CD4-positive, alpha-beta T cell treated with Interleukin-4 for 4 hours (primary cell): ENCODE data around the gene EPS8L3.

Experiments used
- DNase-seq: peaks from one replicate; pipeline ENCODE4 v3.0.0-alpha.2; 2020

EPS8L3 gene

GRCh38 chr1:109793089-109793485, 29.4 kb upstream of the EPS8L3 start:
- no peak for DNase-seq

- DNase-seq = no peak
Measured at GRCh38 chr1:109792056-109792831, 28.5 kb upstream of the EPS8L3 start.

DNA sequence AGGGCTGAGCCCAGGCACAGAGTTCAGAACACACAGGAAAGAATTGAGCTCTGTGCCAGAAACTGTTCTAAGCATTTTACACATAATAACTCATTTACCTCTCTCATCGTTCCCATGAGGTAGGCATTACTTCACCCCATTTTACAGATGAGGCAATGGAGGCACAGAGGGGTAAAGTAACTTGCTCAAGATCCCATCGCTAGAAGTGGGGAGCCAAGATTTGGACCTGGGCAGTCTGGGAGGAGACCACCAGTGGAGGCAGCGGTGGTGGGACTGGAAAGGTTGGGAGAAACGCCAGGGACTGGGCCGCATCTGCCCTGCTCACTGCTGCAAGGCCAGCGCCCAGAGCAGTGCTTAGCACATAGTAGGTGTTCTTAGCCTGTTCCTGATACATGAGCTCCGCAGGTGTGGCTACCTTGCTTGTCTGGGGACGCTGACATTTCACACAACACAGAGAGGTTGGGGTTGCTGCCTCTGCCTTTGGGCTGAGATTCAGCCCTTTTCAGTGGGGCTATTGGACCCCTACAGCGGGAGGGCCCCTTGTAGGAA, 27.8 kb upstream of the EPS8L3 start:
- no peak for DNase-seq

GRCh38 chr1:109790735-109791494, 27.2 kb upstream of the EPS8L3 start:
- DNase-seq = peak; percentile 86

DNA sequence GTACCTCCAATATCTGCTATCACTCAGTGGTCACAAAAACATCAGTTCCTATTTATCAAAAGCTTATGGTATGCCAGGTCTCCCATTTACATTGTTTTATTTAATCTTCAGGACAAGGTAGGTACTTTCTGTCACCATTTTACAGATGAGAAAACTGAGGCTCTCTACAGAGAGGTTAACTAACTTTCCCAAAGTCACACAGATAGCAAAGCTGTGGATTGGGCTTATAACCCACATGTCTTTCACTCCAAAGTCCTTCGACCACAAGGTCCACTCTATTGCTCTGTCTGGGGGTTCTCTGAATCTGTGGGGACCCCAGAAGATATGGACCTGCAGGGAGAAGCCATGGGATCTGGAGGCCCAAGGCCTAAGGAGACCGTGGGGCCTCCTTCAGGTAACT, 26.6 kb upstream of the EPS8L3 start:
- no peak for DNase-seq

GRCh38 chr1:109789551-109790180, 25.9 kb upstream of the EPS8L3 start:
- no peak for DNase-seq

DNA sequence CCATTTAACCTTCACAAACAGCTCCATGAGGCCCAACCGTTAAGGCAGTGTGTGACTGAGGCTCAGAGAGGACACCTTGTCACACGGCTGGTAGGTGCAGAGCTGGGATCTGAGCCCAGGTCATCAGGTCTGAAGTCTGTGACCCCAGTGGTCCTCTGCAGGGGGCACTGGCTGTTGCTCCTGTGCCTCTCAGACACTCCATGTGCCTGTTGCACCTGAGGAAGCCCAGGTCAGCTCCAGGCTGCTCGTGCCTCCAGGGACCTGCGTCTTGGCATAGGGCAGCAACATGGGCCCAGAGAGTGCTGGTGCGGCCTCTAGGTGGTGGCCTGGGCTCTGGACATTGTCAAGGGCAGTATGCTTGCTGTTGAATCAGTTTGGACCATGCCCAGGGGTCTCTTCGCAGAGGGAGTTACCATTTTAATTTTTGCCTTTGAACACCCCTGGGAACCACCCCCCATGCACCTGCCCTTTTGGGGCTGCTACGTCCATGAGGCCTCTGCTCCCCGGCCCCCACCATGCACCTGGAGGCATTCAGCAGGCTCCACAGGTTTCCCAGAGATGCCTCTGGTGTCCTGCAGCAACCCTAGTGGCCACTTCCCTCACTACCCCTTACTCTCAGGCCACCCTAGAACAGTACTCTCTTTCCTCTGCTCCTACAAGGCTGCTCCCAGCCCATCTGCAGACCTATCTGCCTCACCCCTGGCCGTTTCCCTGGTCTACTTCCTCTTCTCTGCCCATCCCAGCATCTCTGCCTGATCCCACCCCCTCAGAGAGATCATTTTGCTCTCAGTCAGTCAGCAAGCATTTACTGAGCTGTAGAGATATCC, 25.2 kb upstream of the EPS8L3 start:
- no peak for DNase-seq

GRCh38 chr1:109787845-109788601, 24.3 kb upstream of the EPS8L3 start:
- no peak for DNase-seq

DNA sequence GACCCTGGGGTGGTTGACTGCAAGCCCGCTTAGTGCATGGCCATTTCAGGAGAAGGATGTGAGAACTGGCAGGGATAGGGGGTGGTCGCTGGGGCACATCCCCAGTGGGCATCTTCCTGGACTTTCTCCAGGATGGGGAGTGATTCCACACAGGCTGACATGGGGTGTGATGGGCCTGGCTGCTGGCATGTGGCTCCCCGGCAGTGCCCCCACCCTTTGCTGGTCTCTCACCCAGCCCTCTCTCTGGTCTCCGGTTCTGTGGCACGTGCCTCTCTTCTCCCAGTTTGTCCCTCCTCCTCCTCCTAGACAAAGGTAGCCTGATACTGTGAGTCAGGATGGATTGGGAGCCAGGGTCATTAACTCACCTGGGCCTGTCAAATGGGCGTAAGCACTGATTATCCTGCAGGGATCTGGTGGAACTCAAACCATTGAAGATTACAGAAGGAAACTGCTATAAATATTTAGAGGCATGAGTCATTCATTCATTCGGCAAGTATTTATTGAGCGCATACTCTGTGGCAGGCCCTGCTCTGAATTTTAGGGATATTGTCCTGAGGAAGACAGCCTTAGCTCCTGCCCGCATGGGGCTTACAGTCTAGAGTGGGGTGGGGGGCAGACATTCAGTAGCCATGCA, 23.6 kb upstream of the EPS8L3 start:
- DNase-seq = no peak

- no peak for DNase-seq
Measured at GRCh38 chr1:109786531-109787021, 22.9 kb upstream of the EPS8L3 start.

DNA sequence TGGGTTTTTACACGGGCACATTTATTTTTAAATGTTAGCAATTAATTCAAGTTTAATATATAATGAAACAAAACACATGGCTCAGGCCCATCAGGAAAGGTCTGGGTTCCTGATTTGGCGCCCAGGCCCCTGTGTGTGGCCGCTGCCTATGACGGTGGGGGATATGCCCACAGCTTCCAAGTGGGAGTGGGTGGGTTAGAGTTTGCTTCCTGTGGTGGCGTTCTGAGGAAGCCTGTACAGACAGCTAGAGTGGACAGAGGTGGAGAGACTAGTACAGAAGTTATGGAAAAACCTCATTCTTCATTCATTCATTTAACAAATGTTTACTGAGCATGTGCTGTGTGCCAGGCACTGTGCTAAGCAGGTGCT, 22.4 kb upstream of the EPS8L3 start:
- no peak for DNase-seq

DNA sequence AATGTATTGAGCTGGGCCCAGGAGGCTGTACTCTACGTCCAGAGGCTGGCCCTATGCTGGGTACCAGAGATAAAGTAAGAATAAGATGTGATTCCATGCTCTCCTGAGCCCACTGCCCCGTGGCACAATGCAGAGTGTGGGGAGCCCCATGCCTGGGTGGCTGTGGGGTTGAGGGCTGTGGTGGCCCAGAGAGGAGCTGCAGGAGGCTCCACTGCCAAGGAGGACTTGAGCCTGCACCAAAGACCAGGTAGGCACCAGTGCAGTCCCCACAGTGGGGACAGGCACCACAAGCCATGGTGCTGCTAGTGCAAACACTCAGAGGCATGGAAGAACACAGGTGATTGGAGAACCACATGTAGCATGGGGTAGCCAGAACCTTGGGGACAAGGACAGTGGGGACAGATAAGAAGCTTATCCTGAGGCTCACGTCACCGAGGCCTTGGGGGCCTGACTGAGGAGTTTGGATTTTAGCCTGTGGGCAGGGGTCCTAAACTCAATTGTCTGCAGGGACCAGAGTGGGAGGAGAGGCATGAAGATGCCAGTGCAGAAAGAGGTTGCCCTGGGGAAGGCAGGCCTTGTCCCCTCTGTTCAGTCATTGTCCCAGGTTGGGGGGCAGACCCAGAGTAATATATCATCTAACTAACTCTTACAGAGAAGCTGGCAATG, 21.9 kb upstream of the EPS8L3 start:
- DNase-seq = no peak

DNA sequence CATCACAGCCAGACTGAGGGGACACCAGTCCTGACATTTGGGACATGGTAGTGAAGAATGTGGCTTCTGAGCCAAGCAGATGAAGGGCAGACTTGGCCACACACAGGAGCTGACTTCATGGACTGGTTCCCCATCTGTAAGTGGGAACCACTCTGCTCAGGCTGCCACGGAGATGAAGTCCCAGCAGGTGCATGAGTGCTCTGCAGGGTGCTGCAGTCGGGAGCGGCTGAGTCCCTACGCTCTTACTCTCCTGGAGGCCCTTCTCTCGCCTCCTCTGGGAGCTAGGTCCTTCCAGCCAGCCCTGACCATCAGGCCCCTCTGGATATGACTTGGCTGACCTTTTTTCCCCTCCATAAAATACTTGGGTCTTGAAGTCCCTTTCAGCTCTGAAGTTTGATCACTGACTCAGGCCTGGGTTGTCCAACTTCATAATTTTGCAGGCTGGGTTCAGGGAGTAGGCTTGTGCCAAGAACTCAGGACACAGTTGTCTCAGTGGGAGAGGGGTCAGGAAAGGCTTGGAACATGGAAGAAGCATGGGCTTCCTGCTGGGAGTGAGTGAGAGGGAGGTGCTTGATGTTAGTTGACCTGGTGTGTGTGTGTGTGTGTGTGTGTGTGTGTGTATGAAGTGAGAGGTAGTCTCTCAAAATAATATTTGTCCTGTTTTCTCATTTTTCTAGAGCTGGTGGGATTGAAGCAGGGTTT, 21.0 kb upstream of the EPS8L3 start:
- DNase-seq = no peak

DNA sequence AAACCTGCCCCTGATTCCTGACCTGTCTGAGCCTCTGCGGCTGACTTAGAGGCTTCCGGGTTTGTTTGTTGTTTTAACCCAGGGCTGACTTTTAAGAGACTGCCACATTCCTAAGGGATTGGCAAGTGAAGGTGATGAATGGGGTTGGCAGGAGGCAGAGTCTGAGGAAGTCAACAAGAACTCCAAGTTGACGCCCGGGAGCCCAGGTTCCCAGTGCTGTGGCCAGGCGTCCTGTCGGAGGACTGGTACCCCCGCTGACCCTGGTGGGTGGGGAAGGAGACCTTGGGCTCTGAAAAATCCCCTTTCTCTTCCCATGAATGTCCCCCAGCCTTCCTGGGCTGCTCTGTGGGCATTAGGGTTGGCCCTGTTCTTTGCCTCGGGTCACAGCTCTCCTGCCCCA, 19.7 kb upstream of the EPS8L3 start:
- DNase-seq = no peak

DNA sequence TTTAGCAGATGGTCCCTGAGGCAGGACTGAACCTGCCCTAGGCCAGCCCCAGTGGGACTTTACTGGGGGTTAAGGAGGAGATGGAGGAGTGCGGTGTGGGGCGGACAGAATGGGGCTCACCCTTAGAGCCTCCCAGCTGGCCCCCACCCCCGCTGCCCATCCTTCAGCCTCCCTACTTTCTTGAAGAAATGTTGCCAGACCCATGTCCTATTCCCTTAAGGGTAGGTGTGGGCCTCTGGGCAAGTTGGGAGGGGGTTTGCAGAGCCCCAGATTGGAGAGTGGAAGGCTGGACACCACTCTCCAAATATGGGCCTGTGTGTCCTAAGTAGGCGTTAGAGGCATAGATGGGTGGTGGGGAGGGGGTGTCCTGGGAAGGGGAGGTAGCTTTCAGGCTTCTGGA, 19.2 kb upstream of the EPS8L3 start:
- no peak for DNase-seq

GRCh38 chr1:109782514-109782913, 18.8 kb upstream of the EPS8L3 start:
- DNase-seq = no peak

DNA sequence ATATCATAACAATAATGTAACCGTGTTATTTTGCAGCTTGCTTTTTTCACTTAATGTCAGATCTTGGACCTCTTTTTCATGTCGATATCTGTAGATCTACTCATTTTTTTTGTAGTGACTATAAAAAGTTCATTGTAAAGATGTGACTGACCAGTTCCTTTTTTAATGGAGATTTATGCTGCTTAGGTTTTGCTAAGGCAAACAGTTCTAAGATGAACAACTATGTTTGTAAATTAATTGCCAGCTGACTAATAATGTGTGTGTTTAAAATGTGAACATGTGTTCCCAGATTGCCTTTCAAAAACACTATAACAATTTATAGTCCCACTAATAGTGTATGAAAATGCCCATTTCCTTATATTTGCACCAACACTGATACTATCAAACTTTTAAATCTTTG, 18.1 kb upstream of the EPS8L3 start:
- no peak for DNase-seq

DNA sequence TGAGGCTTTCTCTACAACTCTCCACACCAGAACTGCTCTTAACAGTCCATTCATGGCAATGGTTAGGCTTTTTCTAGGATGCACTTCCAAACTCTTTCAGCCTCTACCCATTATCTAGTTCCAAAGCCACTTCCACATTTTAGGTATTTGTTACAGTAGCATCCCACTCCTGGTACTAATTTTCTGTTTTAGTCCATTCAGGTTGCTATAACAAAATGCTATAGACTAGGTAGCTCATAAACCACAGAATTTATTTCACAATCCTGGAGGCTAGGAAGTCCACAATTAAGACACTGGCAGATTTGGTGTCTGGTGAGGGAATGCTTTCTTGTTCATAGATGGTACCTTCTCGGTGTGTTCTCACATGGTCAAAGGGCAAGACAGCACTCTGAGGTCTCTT, 17.3 kb upstream of the EPS8L3 start:
- DNase-seq = no peak

DNA sequence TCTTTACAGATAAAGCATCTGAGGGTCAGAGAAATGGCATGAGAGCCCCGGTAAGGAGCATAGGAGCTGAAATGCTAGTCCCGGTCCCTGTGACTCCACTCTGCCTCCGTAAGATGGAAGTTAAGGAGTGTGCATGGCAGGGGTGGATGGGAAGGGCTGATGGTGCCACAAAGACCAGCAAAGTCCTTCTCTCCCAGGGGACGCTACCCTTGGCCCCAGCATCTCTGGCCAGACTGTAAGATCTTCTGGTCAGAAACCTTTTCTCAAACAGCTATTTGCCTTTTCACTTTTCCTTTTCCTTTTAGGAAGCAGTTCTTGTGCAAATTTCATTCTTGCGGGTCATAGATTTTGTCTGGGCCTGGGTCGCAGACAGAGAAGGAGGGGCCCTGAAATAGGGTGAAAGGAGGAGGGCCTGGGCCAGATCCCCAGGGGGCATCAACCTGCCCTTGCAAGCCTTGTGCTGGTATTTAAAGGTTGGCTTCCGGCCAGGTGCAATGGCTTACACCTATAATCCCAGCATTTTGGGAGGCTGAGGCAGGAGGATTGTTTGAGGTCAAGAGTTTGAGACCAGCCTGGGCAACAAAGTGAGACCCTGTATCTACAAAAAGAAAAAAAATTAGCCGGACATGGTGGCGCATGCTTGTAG, 14.4 kb upstream of the EPS8L3 start:
- no peak for DNase-seq

DNA sequence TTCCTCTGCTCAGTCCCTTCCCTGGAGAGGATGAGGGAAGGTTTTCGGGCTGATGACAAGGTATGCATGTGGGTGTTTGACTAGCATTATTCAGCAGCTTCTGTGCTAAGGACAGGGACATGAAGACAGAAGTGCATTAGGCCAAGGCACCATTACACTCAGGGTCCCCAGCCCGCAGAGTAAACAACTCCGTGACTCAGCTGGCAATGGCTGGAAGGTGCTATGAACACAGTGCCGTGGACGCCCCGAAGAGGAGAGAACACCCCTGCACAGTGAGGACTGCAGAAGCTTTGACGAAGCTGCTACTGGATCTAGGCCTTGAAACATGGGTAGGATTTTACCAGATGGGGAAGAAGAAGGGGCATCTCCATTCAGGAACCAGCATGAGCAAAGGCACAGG, 13.7 kb upstream of the EPS8L3 start:
- DNase-seq = no peak
